GM12878 (cell line): Measurements from ENCODE around the gene GSKIP. TPM values are rescaled to one million over a fixed set of nuclear protein-coding genes. Genes with fewer than 3 reads are reported as not detected.

ENCODE experiments used
- ATAC-seq: fragments of 200-7000 bp; cut with Tn5 transposase; 3 replicates; pipeline ENCODE4 v1.9.1; 2020; ENCODE audit warnings: mild to moderate bottlenecking, moderate library complexity
- BruUV-seq: library from RNA; stranded (reverse); fragments of 400-500 nt; replicated peaks from 2 replicates; lab custom pipeline; 2021; lab: Mats Ljungman, UMichigan
- CTCF ChIA-PET: fragments of 300-600 bp; sonication (Branson Sonifier 250); formaldehyde crosslinking; extraction: SDS; loops from one replicate; lab custom pipeline; 2021; ENCODE audit warnings: inconsistent platforms; lab: Yijun Ruan, JAX
- POLR2A ChIA-PET: fragments of 350-600 bp; formaldehyde crosslinking; extraction: SDS; loops from one replicate; lab custom pipeline; 2021; ENCODE audit warnings: inconsistent platforms; lab: Charles Lee
- RAD21 ChIA-PET: fragments of 300-600 bp; sonication (Branson Sonifier 250); formaldehyde crosslinking; loops from one replicate; lab custom pipeline; 2023; ENCODE audit warnings: antibody characterized with exemption; ENCODE audit not compliant: unreplicated experiment; lab: Charles Lee
- SMC1A ChIA-PET: fragments of 300-600 bp; sonication (Branson Sonifier 250); formaldehyde crosslinking; loops from one replicate; lab custom pipeline; 2023; ENCODE audit not compliant: unreplicated experiment, uncharacterized antibody; lab: Charles Lee
- DNase-seq: peaks from one replicate; pipeline ENCODE4 v3.0.0-alpha.2; 2011; ENCODE audit warnings: low read depth, low spot score
- FAIRE-seq: peaks from 3 replicates; lab custom pipeline; 2011; peaks lifted over from hg19 to GRCh38; lab: Jason Lieb, UNC
- H2AFZ ChIP-seq: 2 replicates; pipeline ENCODE4 v1.6.0; 2011; ENCODE audit warnings: low read depth, low read length, control low read depth; ENCODE audit not compliant: control insufficient read depth
- H3K27ac ChIP-seq: 2 replicates; pipeline ENCODE4 v1.5.1; 2011; ENCODE audit warnings: control low read depth; ENCODE audit not compliant: control insufficient read depth, insufficient read depth
- H3K27me3 ChIP-seq, 2 experiments: replicated peaks in 1 of 2; 2 replicates each; pipeline versions ENCODE4 v1.6.0 to v1.6.1; 2011; ENCODE audit warnings: low read length in 1 of 2; ENCODE audit not compliant: control insufficient read depth in 2 of 2, insufficient read depth in 2 of 2
- H3K36me3 ChIP-seq, 2 experiments: 2 replicates each; pipeline ENCODE4 v1.5.1; 2011; ENCODE audit warnings: low read length in 1 of 2; ENCODE audit not compliant: control insufficient read depth in 2 of 2, insufficient read depth in 2 of 2
- H3K4me1 ChIP-seq: 2 replicates; pipeline ENCODE4 v1.6.1; 2011; ENCODE audit warnings: mild to moderate bottlenecking, low read length, moderate library complexity, mixed read lengths; ENCODE audit not compliant: control insufficient read depth, insufficient read depth
- H3K4me2 ChIP-seq: 2 replicates; pipeline ENCODE4 v1.6.0; 2011; ENCODE audit warnings: control low read depth; ENCODE audit not compliant: control insufficient read depth, insufficient read depth
- H3K4me3 ChIP-seq: fragments of 200-600 bp; sonication (generic); 2 replicates; pipeline ENCODE4 v1.5.1; 2016
- H3K79me2 ChIP-seq: 2 replicates; pipeline ENCODE4 v1.6.0; 2011; ENCODE audit warnings: low read length; ENCODE audit not compliant: control insufficient read depth, insufficient read depth
- H3K9ac ChIP-seq: 2 replicates; pipeline ENCODE4 v1.8.0; 2011; ENCODE audit warnings: low read length, control low read depth, mixed read lengths; ENCODE audit not compliant: control insufficient read depth, insufficient read depth
- H3K9me3 ChIP-seq: replicated peaks from 3 replicates; pipeline ENCODE4 v1.5.1; 2011; ENCODE audit warnings: mild to moderate bottlenecking, low read length; ENCODE audit not compliant: control insufficient read depth, insufficient read depth
- H4K20me1 ChIP-seq: 2 replicates; pipeline ENCODE4 v1.6.0; 2011; ENCODE audit not compliant: control insufficient read depth, insufficient read depth
- ATF2 ChIP-seq: IDR thresholded peaks from 2 replicates; pipeline ENCODE4 v1.6.1; 2012; ENCODE audit warnings: low read length, inconsistent platforms
- E2F4 ChIP-seq: IDR thresholded peaks from 2 replicates; pipeline ENCODE4 v1.6.1; 2012; ENCODE audit warnings: low read depth, low read length, improper control_type of control experiment
- EP300 ChIP-seq, 2 experiments: fragments of 150-350 bp in 1 of 2; IDR thresholded peaks; 2 replicates each; pipeline ENCODE4 v1.6.1; 2011 to 2012; ENCODE audit warnings: low read depth in 2 of 2, low read length in 2 of 2, borderline replicate concordance in 1 of 2, improper control_type of control experiment in 1 of 2, inconsistent platforms in 1 of 2; ENCODE audit not compliant: control insufficient read depth in 1 of 2
- FOXK2 ChIP-seq: fragments of 450-650 bp; IDR thresholded peaks from 2 replicates; pipeline ENCODE4 v1.6.1; 2017; ENCODE audit warnings: mild to moderate bottlenecking, moderate library complexity
- LARP7 ChIP-seq: fragments of 450-650 bp; IDR thresholded peaks from 2 replicates; pipeline ENCODE4 v1.6.1; 2017; ENCODE audit warnings: mild to moderate bottlenecking
- NFYB ChIP-seq: IDR thresholded peaks from 2 replicates; pipeline ENCODE4 v1.6.1; 2011; ENCODE audit warnings: low read depth, mild to moderate bottlenecking, low read length, improper control_type of control experiment, moderate library complexity; ENCODE audit not compliant: insufficient read depth
- PAX8 ChIP-seq: fragments of 450-650 bp; IDR thresholded peaks from 2 replicates; pipeline ENCODE4 v1.6.1; 2017; ENCODE audit warnings: mild to moderate bottlenecking, moderate library complexity
- RCOR1 ChIP-seq: conservative IDR thresholded peaks from 2 replicates; pipeline ENCODE4 v1.6.1; 2012; ENCODE audit warnings: low read depth, low read length, improper control_type of control experiment
- REST ChIP-seq: IDR thresholded peaks from 2 replicates; pipeline ENCODE4 v1.6.1; 2012; ENCODE audit warnings: mild to moderate bottlenecking, low read depth, low read length
- SUZ12 ChIP-seq: fragments of 200-600 bp; sonication (generic); IDR thresholded peaks from one replicate; pipeline ENCODE4 v1.6.1; 2018; ENCODE audit warnings: antibody characterized with exemption, mild to moderate bottlenecking; ENCODE audit not compliant: unreplicated experiment
- USF1 ChIP-seq: IDR thresholded peaks from 2 replicates; pipeline ENCODE4 v1.6.1; 2011; ENCODE audit warnings: borderline replicate concordance, low read depth, mild to moderate bottlenecking, moderate library complexity, mixed read lengths, low read length; ENCODE audit not compliant: insufficient read depth; ENCODE audit errors: extremely low read length
- ZNF217 ChIP-seq: fragments of 450-650 bp; IDR thresholded peaks from 2 replicates; pipeline ENCODE4 v1.6.1; 2017; ENCODE audit warnings: antibody characterized with exemption, mild to moderate bottlenecking
- ZNF622 ChIP-seq: fragments of 450-650 bp; IDR thresholded peaks from 2 replicates; pipeline ENCODE4 v1.6.1; 2017; ENCODE audit warnings: mild to moderate bottlenecking, inconsistent platforms
- WGBS: methylation state at CpG from one replicate; pipeline ENCODE4 v1.1.6; 2016; ENCODE audit warnings: low lambda C conversion rate; ENCODE audit not compliant: insufficient replicate concordance, insufficient coverage; ENCODE audit errors: missing lambda C conversion rate; 5-methylcytosine and 5-hydroxymethylcytosine counted together
- in situ Hi-C: fragments of 300-500 bp; cut with MboI; formaldehyde crosslinking; loops from 9 replicates; pipeline ENCODE4 v1.14.3; 2018; ENCODE audit warnings: mixed read lengths
- intact Hi-C: fragments of 100-400 bp; cut with micrococcal nuclease; formaldehyde crosslinking; loops from one replicate; pipeline ENCODE4 v1.14.2; 2022; ENCODE audit not compliant: unreplicated experiment
- polyA plus RNA-seq, 11 experiments: library from polyadenylated mRNA; depleted of rRNA in 4 of 11; unstranded in 6 of 11; stranded (reverse) in 5 of 11; fragments of >200 nt; fragmentation: Nextera tagmentation in 4 of 11; fragmentation: Illumina TruSeq in 1 of 11; extraction: Ambion mirVana in 4 of 11; extraction: Trizol in 1 of 11; gene quantifications; 1 replicate in 1 of 11; 2 replicates in 10 of 11; pipeline versions ENCODE4 v1.2.1 to v1.2.3, GENCODE V29; 2011 to 2016; ENCODE audit warnings: inconsistent platforms in 2 of 11, missing spikeins in 2 of 11, low read depth in 1 of 11
- total RNA-seq, 4 experiments: library from RNA; depleted of rRNA in 3 of 4; stranded (reverse); fragments of >200 nt in 3 of 4; fragmentation: Illumina TruSeq in 1 of 4; extraction: Trizol in 1 of 4; gene quantifications; 2 replicates each; pipeline versions ENCODE4 v1.2.1 to v1.2.3, GENCODE V29; 2013 to 2021

GSKIP gene
- total and polyA plus RNA-seq, 10 of the 15 experiments (the other 5 are each of a cell fraction or from before 2014, with no cell fraction given), result 15.4 to 75.2 (median 26.1) TPM

- no peak for TF ChIP-seq NFYB
- no peak for TF ChIP-seq ZNF217
- TF ChIP-seq USF1, result no peak
- no peak for TF ChIP-seq EP300 (IDR thresholded peaks at IDR 0.05; ENCODE audit: borderline replicate concordance in 1 of 2, control insufficient read depth in 1 of 2, low read depth in 2 of 2, low read length in 2 of 2)
- TF ChIP-seq, all 136 proteins: peak for 0
Measured at GRCh38 chr14:96349286-96350075, 13.8 kb upstream of the GSKIP start (continued).

- H3K9ac ChIP-seq, result no peak overlapping the region
- FAIRE-seq (no peak), ATAC-seq (no peak), DNase-seq (no peak)
- no peak overlapping the region for H3K27ac ChIP-seq
- 96% methylated on average over 3 of the region's 3 CpGs for WGBS
- no peaks in the 10 kb centered on the region for H3K4me1 ChIP-seq
- H3K4me3 ChIP-seq, result no peak overlapping the region
- no peaks in the 10 kb centered on the region for H3K36me3 ChIP-seq
- H3K27me3 ChIP-seq, result no peaks in the 10 kb centered on the region
- H3K9me3 ChIP-seq, result no peaks in the 10 kb centered on the region
- no peak overlapping the region for H2AFZ ChIP-seq
- BruUV-seq, result no TSS peak
- ChIA-PET SMC1A (no interaction called here), CTCF (interaction anchor here (0.9 kb wide), 1 partner anchor 29 kb away, joined by 3 read pairs; no protein-coding TSS in a partner anchor), POLR2A (no interaction called here), RAD21 (no interaction called here)
- in situ Hi-C loops (no loop called here), intact Hi-C loops (no loop called here)
- H4K20me1 ChIP-seq, result no peaks in the 10 kb centered on the region
- H3K4me2 ChIP-seq, result no peak overlapping the region
- H3K79me2 ChIP-seq, result no peaks in the 10 kb centered on the region
- TF ChIP-seq SUZ12, result no peak
- no peak for TF ChIP-seq REST
- no peak for TF ChIP-seq E2F4
- no peak for TF ChIP-seq RCOR1
- TF ChIP-seq PAX8, result no peak
- TF ChIP-seq FOXK2, result no peak
- no peak for TF ChIP-seq ATF2
- no peak for TF ChIP-seq ZNF622
- no peak for TF ChIP-seq LARP7
Measured at GRCh38 chr14:96351986-96352385, 11.3 kb upstream of the GSKIP start.
